ENCODE measurements around the gene BCR. TPM values are rescaled to one million over a fixed set of nuclear protein-coding genes. Genes with fewer than 3 reads are reported as not detected.

Gene BCR
- total RNA-seq, 2 experiments from 2014 or later: 60.7 to 63.2 TPM

DNA sequence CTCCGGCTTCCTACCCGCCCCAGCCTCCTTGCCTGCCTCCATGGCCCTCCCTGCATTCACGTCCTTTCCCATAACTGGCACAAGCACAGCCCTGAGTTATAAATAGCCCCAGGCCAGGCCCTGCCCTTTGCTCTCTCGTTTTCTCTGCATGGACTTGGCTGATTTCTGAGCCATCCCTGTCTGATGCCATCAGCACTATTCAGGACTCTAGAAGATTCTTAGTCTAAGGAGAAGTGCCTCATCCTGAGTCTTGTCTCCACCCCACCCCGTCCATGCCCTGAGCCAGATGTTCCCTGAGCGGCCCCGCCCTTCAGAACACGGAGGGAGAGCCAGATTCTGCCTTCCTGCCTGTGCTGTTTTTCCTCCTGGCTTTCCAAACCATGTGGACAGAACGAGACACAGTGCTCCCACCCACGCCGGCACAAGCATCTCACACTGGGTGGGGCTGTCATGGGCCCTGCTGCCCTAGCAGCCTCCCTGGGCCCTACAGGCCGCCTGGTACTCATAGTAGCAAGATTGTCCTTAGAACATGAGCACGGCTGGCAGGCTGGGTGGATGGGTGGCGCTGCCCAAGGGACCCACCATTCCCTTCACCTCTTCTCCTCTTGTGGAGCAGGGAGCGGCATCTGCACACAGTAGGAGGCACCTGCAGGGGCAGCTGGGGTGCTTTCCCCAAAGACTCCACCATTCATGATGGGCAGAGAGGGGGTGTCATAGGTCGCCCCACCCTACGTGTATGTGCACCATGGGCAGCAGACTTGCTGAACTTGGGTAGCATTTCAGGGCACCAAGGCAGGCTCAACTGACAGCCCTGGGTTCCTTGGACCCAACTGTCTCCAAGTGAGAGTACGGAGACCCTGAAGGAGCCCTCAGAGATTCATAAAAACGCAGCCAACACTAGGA lies 76.9 kb downstream of the BCR start:
- Mint-ChIP-seq H3K4me1 (peaks cover 2% of the 10 kb centered on the region), H3K27ac (peak overlapping the region; percentile 40), H3K4me3 (no peak overlapping the region), H3K27me3 (no peaks in the 10 kb centered on the region), H3K36me3 (ENCODE audit: low read depth) (peaks cover 14% of the 10 kb centered on the region), H3K9me3 (no peaks in the 10 kb centered on the region)
- ChIA-PET POLR2A (no interaction called here), CTCF (no interaction called here)
- DNase-seq: no peak

DNA sequence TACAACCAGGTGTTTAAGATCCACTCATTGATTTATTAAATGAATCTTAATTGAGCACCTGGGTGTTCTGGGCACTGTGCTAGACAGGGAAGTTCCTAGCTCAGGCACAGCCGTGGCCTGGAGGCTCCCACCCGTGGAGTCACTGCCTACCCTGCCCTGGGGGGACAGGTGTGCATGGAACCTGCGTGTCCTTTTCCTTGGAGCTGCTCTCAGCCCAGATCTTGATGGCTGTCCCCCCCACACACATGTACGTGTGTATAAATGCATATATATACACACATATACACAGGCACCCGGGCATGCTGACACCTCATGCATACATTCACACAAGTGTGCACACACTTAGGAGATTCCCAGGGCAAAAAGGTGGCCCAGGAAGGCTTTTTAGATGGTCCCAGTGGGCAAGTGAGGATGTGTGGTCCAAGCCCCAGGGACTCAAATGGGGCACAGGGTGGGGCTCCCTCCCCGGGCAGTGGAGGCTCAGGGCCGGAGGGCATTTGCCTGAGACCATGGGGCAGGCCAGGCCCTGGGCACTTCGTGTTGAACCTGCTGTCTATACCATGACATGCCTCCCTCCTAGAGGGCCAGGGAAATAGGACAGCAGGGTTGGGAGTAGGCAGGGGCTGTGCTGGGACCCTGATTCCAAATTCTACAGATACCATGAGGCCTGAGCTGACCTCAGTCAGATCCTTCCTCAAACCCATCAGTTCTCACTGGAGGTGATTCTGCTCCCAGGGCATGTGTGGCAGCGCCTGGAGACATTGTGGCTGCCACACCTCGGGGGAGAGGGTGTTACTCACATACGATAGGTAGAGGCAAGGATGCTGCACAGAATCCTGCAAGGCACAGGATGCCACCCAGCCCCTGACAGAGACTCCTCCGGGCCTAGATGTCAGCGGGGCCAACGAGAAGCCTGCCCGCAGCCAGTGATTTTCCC lies 77.8 kb downstream of the BCR start:
- H3K9me3 Mint-ChIP-seq: no peaks in the 10 kb centered on the region
- ChIA-PET POLR2A (no interaction called here), CTCF (no interaction called here)
- H3K27ac Mint-ChIP-seq: no peak overlapping the region
- H3K4me3 Mint-ChIP-seq: no peak overlapping the region
- no peaks in the 10 kb centered on the region for H3K27me3 Mint-ChIP-seq
- no peak for DNase-seq
- H3K36me3 Mint-ChIP-seq (ENCODE audit: low read depth): peaks cover 14% of the 10 kb centered on the region
- H3K4me1 Mint-ChIP-seq: peaks cover 2% of the 10 kb centered on the region

DNA sequence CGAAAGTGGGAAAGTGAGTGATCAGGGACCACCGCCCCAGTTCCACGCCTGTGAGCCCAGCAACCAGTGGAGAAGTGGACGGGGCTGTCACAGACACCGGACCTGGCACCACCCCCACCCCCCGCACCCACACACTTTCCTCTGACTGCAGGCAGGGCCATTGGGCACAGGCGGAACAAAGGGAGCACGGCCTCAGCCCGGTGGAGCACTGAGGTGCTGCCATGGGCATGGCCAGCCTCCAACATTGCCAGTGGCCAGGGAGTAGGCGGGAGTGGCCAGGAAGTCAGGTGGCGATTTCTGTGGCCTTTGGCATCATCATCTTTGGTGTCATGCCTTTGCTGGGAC lies 78.5 kb downstream of the BCR start:
- CTCF ChIA-PET: no interaction called here
- no peaks in the 10 kb centered on the region for H3K9me3 Mint-ChIP-seq

DNA sequence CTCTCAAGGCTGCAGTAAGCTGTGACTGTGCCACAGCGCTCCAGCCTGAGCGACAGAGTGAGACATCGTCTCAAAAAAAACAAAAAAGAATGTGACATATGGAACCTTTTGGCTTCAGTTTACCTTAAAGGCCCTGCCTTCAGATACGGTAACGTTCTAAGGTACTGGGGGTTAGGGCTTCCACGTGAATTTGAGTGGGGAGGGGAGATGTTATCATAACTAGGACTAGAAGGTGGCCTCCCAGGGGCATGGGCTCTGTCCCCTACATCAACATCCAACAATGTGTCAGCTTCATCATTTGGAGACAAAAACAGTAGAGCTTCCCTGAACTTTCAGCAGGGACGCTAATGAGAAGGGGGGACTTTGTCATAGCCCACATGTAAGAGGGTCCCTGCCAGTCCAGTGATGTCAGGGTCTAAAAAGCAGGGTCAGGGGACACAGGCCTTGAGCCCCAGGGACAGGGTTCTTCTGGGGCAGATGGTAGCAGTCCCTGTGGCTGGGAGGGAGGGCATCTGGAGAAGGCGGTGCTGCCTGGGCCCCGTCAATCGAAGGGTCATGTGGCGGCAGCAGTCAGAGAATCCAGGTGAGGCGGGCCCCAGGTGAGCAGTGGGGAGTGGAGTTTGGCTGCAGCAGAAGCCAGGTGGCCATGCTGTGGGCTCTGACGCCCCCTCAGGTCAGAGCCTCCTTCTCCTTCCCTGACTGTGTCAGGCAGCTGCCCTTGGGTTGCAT lies 79.8 kb downstream of the BCR start:
- DNase-seq: no peak
- no peaks in the 10 kb centered on the region for H3K27me3 Mint-ChIP-seq
- CTCF ChIA-PET: no interaction called here
- peaks cover 15% of the 10 kb centered on the region for H3K4me1 Mint-ChIP-seq
- POLR2A ChIA-PET: interaction anchor here (0.6 kb wide), 1 partner anchor 25 kb away, joined by 3 read pairs; no protein-coding TSS in a partner anchor
- H3K4me3 Mint-ChIP-seq: no peak overlapping the region
- no peaks in the 10 kb centered on the region for H3K9me3 Mint-ChIP-seq
- H3K27ac Mint-ChIP-seq: no peak overlapping the region
- H3K36me3 Mint-ChIP-seq (ENCODE audit: low read depth): peaks cover 13% of the 10 kb centered on the region

More for the DNA sequence above, 78.5 kb downstream of the BCR start:
- Mint-ChIP-seq H3K4me3 (no peak overlapping the region), H3K36me3 (ENCODE audit: low read depth) (peaks cover 15% of the 10 kb centered on the region), H3K27ac (no peak overlapping the region), H3K4me1 (peaks cover 7% of the 10 kb centered on the region), H3K27me3 (no peaks in the 10 kb centered on the region)
- DNase-seq: no peak
- POLR2A ChIA-PET: interaction anchor here (0.6 kb wide), 1 partner anchor 33 kb away, joined by 3 read pairs; no protein-coding TSS in a partner anchor

DNA sequence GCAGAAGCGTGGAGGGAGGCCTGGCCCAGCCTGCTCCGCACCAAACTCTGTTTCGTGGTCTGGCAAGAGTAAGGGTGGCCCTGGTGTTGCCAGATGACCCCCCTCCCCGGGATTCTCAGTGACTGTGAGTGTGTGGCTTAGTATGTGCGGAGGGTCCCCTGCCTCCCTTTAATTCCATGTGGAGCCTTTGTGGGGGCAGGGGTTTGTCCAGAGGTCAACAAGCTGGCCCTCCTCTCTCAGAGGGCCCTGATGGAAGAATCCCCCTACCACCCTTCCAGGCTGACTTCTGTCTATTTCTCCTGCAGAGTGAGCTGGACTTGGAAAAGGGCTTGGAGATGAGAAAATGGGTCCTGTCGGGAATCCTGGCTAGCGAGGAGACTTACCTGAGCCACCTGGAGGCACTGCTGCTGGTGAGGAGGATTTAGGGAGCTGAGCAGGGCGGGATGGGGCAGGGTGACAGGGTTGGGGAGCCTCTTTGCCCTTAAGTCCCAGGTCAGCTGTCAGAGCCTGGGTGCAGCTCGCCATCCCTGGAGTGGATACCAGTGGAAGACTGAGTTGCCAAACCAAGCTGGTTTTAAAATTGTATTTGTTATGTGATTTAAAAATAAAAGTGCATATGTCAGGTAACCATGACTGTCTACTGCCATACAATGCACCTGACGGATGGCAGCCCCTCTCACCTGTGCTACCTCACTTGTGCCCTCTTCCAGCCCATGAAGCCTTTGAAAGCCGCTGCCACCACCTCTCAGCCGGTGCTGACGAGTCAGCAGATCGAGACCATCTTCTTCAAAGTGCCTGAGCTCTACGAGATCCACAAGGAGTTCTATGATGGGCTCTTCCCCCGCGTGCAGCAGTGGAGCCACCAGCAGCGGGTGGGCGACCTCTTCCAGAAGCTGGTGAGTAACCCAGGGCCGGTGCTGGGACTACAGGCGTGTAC lies 80.6 kb downstream of the BCR start:
- Mint-ChIP-seq H3K4me3 (no peak overlapping the region), H3K9me3 (no peaks in the 10 kb centered on the region), H3K27ac (no peak overlapping the region), H3K36me3 (ENCODE audit: low read depth) (peaks cover 11% of the 10 kb centered on the region), H3K27me3 (no peaks in the 10 kb centered on the region), H3K4me1 (peaks cover 15% of the 10 kb centered on the region)
- no peak for DNase-seq
- CTCF ChIA-PET: no interaction called here
- POLR2A ChIA-PET: interaction anchor here (0.6 kb wide), 1 partner anchor 26 kb away, joined by 3 read pairs; no protein-coding TSS in a partner anchor

DNA sequence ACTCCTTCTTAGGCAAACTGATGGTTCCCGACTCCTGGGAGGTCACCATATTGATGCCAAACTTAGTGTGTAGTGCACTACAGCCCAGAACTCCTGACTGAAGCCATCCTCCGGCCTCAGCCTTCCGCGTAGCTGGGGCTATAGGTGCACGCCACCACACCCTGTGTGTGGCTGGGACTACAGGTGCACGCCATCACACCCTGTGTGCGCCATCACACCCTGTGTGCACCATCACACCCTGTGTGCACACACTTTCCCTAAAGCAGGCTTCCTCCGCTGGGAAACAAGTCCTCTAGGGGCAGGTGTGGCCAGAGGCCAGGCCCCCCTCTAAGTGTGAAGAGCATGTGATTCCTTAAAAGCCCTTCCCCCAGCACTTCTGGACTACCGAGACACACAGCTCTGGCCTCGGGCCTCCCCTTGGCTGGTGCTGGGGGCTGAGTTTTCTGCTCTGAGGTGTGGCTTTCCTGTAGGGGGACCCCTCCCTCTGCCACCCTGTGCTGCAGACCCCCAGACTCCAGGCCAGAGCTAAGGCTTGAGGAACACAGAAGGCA lies 81.7 kb downstream of the BCR start:
- Mint-ChIP-seq H3K9me3 (no peaks in the 10 kb centered on the region), H3K27ac (no peak overlapping the region), H3K4me3 (no peak overlapping the region), H3K4me1 (peaks cover 13% of the 10 kb centered on the region), H3K36me3 (ENCODE audit: low read depth) (peaks cover 11% of the 10 kb centered on the region), H3K27me3 (no peaks in the 10 kb centered on the region)
- ChIA-PET CTCF (no interaction called here), POLR2A (no interaction called here)
- DNase-seq: no peak

DNA sequence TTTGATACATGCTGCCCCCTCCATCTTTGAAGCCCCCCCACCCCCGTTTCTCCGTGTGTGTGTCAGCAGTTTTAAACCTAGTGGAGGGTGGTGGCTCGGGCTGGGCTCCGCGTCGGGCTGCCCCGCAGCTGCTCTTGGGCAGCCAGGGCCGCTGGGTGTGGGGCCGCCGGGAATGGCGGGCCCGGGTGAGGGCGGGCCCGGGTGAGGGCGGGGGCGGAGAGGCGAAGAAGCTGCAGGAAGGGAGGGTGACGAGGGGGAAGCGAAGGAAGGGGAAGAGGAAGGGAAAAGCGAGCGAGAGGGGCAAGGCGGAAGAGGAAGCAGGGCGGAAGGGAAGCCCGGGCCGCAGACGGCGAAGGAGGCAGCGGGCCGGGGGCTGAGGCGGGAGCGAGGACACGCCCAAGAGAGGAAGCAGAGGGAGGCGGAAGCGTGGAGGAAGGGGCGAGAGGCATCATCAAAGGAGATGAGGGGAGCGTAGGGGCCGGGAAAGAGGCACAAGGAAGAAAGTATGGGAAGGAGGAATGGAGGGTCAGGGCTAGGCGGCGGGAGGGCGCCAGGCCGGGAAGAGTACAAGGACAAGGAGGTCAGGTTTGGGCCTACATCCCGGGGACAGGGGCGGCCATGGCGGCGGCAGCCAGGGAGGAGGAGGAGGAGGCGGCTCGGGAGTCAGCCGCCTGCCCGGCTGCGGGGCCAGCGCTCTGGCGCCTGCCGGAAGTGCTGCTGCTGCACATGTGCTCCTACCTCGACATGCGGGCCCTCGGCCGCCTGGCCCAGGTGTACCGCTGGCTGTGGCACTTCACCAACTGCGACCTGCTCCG lies 82.4 kb downstream of the BCR start:
- peaks cover 11% of the 10 kb centered on the region for H3K36me3 Mint-ChIP-seq (ENCODE audit: low read depth)
- H3K27ac Mint-ChIP-seq: no peak overlapping the region
- peaks cover 13% of the 10 kb centered on the region for H3K4me1 Mint-ChIP-seq
- no peaks in the 10 kb centered on the region for H3K9me3 Mint-ChIP-seq
- CTCF ChIA-PET: no interaction called here
- POLR2A ChIA-PET: no interaction called here
- H3K27me3 Mint-ChIP-seq: no peaks in the 10 kb centered on the region
- DNase-seq: no peak
- H3K4me3 Mint-ChIP-seq: no peak overlapping the region

DNA sequence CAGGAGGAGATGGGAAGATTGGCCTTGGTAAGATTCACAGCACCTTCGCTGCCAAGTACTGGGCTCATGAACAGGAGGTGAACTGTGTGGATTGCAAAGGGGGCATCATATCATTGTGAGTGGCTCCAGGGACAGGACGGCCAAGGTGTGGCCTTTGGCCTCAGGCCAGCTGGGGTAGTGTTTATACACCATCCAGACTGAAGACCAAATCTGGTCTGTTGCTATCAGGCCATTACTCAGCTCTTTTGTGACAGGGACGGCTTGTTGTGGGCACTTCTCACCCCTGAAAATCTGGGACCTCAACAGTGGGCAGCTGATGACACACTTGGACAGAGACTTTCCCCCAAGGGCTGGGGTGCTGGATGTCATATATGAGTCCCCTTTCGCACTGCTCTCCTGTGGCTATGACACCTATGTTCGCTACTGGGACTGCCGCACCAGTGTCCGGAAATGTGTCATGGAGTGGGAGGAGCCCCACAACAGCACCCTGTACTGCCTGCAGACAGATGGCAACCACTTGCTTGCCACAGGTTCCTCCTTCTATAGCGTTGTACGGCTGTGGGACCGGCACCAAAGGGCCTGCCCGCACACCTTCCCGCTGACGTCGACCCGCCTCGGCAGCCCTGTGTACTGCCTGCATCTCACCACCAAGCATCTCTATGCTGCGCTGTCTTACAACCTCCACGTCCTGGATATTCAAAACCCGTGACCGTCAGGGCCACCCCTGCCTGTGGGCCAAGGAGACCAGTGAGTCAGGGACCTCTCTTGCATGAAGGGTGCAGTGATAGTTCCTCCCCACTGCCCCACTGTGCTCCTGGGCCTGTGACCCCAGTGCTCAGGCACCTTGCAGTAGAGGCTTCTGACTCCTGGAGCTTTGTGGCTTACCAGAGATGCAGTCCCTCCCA lies 83.6 kb downstream of the BCR start:
- ChIA-PET CTCF (interaction anchor here (1.6 kb wide), 1 partner anchor 18 kb away, joined by 8 read pairs; no protein-coding TSS in a partner anchor), POLR2A (no interaction called here)
- H3K4me3 Mint-ChIP-seq: no peak overlapping the region

DNA sequence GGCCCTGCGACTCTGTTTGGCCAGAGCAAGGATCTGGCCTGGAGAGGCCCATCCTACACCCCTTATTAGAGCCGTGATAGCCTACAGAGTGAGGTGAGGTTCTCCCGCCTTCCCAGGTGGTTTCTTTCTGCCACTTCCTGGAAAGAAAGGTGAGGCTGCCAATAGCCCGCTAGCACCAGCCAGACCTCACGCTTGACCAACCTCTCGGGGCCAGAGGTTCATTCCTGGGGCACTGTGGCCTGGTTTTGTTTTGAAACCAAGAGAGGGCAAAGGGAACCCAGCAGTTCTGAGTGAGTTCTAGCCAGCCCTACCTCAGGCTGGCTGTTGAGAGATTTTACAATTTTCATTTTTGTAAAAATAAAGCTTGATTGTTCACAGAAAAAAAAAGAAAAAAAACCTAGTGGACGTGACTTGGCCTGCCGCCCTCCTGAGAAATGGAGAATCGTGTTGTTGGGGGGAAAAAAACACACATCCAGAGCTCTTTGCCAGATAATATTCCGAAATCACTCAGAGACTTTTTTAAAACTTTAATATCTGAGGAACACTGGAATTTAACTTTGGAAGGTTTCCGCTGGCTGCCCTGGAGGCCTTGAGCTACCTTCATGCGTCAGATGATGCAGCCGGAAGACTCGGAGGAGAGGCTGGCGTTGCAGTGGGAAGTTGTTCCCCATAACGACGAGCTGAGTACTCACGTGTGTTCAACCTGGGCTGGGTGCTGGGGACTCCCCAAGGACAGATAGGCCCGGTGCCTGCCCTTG lies 84.5 kb downstream of the BCR start:
- Mint-ChIP-seq H3K27me3 (no peaks in the 10 kb centered on the region), H3K27ac (peak overlapping the region; percentile 76), H3K9me3 (no peaks in the 10 kb centered on the region), H3K4me1 (peaks cover 26% of the 10 kb centered on the region), H3K36me3 (ENCODE audit: low read depth) (peaks cover 16% of the 10 kb centered on the region), H3K4me3 (no peak overlapping the region)
- CTCF ChIA-PET: interaction anchor here (1.5 to 1.6 kb wide), 2 partner anchors 17 to 86 kb away, joined by 5 to 8 read pairs; no protein-coding TSS in a partner anchor
- POLR2A ChIA-PET: interaction anchor here (0.9 to 1.3 kb wide), 2 partner anchors 10 to 21 kb away, joined by 3 read pairs; no protein-coding TSS in a partner anchor
- DNase-seq: no peak

More for the DNA sequence above, 83.6 kb downstream of the BCR start:
- H3K27ac Mint-ChIP-seq: peak overlapping the region; percentile 76
- no peaks in the 10 kb centered on the region for H3K27me3 Mint-ChIP-seq
- peaks cover 16% of the 10 kb centered on the region for H3K36me3 Mint-ChIP-seq (ENCODE audit: low read depth)
- DNase-seq: peak; percentile 61
- H3K9me3 Mint-ChIP-seq: no peaks in the 10 kb centered on the region
- H3K4me1 Mint-ChIP-seq: peaks cover 21% of the 10 kb centered on the region

DNA sequence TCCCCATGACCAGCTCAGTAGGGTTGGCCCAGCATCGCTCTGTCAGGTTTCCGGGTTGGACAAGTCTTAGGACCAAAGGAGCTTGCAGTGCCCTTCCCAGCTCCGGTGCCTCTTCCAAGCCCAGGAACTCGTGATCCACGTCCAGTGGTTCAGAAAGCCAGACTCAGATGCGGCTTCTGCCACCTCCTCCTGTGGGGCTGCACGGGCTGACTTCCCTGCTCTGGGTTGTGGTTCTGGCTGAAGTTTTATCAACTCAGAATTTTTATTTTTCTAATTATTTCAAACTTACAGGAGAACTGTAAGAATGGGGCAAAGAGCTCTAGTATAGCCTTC lies 85.0 kb downstream of the BCR start:
- no peaks in the 10 kb centered on the region for H3K27me3 Mint-ChIP-seq
- no peaks in the 10 kb centered on the region for H3K9me3 Mint-ChIP-seq
- peaks cover 26% of the 10 kb centered on the region for H3K4me1 Mint-ChIP-seq
- no peak for DNase-seq
- CTCF ChIA-PET: interaction anchor here (0.6 to 1.6 kb wide), 3 partner anchors 16 to 86 kb away, joined by 5 to 8 read pairs (median 6); no protein-coding TSS in a partner anchor
- H3K36me3 Mint-ChIP-seq (ENCODE audit: low read depth): peaks cover 16% of the 10 kb centered on the region
- no peak overlapping the region for H3K4me3 Mint-ChIP-seq
- no peak overlapping the region for H3K27ac Mint-ChIP-seq
- POLR2A ChIA-PET: interaction anchor here (0.6 to 1.3 kb wide), 3 partner anchors 10 to 46 kb away, joined by 3 read pairs; no protein-coding TSS in a partner anchor
